ENCODE results near the gene STT3B. TPM values are rescaled to one million over a fixed set of nuclear protein-coding genes. Genes with fewer than 3 reads are reported as not detected.

The STT3B gene
- total RNA-seq, 3 donors from 2014 or later = 86.0 to 118 (median 94.3) TPM

DNA sequence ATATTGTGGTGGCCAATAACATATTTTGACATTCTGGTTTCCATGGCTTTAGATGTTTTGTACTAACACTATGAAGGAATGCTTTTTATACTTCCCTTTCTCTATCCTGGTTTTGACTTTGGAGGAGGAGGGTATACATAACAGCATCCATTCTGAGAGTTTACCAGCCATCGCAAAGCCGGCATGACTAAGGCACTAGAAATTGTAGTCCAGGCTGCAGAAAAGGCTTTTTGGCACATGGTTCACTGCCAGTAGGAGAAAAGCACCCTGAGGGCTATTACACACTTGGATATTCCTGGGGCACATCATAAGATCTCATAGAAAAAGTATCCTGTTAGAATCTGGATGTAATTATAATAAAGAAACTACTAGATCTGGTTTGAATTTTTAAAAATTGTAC, 101.8 kb downstream of the STT3B start:
- TF ChIP-seq, protein P1, sequence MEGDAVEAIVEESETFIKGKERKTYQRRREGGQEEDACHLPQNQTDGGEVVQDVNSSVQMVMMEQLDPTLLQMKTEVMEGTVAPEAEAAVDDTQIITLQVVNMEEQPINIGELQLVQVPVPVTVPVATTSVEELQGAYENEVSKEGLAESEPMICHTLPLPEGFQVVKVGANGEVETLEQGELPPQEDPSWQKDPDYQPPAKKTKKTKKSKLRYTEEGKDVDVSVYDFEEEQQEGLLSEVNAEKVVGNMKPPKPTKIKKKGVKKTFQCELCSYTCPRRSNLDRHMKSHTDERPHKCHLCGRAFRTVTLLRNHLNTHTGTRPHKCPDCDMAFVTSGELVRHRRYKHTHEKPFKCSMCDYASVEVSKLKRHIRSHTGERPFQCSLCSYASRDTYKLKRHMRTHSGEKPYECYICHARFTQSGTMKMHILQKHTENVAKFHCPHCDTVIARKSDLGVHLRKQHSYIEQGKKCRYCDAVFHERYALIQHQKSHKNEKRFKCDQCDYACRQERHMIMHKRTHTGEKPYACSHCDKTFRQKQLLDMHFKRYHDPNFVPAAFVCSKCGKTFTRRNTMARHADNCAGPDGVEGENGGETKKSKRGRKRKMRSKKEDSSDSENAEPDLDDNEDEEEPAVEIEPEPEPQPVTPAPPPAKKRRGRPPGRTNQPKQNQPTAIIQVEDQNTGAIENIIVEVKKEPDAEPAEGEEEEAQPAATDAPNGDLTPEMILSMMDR (IDR thresholded peaks at IDR 0.05) = no peak
- H3K4me3 ChIP-seq = no peak overlapping the region
- H3K36me3 ChIP-seq (ENCODE audit: low read depth) = no peaks in the 10 kb centered on the region
- no peak for DNase-seq
- intact Hi-C loops (cut with DNase I, micrococcal nuclease) = no loop called here
- no peaks in the 10 kb centered on the region for H3K9me3 ChIP-seq
- no peak for ATAC-seq
- peaks cover 10% of the 10 kb centered on the region for H3K4me1 ChIP-seq (ENCODE audit: low read depth)

DNA sequence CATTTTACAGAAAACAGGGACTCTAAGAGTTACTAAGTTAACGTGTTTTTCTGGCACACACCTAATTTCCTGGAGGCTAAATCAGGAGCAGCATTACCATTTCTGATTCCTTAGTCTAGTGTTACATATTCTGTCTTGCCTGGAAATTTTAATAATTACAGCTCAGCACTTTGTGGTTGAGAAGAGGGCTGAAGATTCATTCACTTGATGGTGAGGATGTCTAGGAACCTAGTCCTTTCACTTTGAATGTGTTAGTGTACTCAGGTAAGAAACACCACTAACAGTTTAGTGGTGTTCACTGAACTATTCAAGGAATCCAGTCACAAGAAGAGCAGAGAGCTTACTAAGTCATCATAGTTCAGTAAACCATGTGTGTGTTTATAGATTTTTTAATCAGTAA, 102.8 kb downstream of the STT3B start:
- ATAC-seq = no peak
- TF ChIP-seq, protein P1 (IDR thresholded peaks at IDR 0.05) = no peak
- no peak overlapping the region for H3K4me3 ChIP-seq

DNA sequence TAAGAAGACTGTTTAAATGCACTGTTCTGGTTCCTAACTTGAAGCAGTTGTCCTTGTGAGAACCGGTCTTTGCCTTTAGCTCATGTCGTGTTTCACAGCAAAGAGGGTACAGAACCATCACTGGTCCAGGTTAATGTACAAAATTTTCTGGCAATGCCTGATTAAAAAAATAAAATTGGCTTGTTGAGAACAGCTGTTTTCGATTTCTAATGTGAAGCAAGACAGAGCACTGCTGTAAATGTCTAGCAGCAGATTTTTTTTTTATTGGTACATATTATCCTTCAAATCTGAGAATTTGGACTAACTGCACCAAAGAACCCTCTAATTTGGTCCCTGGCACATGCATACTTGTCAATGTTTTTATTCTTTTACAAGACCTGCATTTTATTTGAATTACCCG, 103.3 kb downstream of the STT3B start:
- peaks cover 10% of the 10 kb centered on the region for H3K4me1 ChIP-seq (ENCODE audit: low read depth)
- no peaks in the 10 kb centered on the region for H3K9me3 ChIP-seq
- TF ChIP-seq, protein P1 (IDR thresholded peaks at IDR 0.05) = no peak
- no peaks in the 10 kb centered on the region for H3K36me3 ChIP-seq (ENCODE audit: low read depth)
- DNase-seq (no peak), ATAC-seq (no peak)
- intact Hi-C loops (cut with DNase I, micrococcal nuclease) = no loop called here
- H3K4me3 ChIP-seq = no peak overlapping the region

More for the DNA sequence above, 102.8 kb downstream of the STT3B start:
- H3K9me3 ChIP-seq = no peaks in the 10 kb centered on the region
- peaks cover 10% of the 10 kb centered on the region for H3K4me1 ChIP-seq (ENCODE audit: low read depth)
- no peak for DNase-seq
- intact Hi-C loops (cut with DNase I, micrococcal nuclease) = no loop called here
- no peaks in the 10 kb centered on the region for H3K36me3 ChIP-seq (ENCODE audit: low read depth)

DNA sequence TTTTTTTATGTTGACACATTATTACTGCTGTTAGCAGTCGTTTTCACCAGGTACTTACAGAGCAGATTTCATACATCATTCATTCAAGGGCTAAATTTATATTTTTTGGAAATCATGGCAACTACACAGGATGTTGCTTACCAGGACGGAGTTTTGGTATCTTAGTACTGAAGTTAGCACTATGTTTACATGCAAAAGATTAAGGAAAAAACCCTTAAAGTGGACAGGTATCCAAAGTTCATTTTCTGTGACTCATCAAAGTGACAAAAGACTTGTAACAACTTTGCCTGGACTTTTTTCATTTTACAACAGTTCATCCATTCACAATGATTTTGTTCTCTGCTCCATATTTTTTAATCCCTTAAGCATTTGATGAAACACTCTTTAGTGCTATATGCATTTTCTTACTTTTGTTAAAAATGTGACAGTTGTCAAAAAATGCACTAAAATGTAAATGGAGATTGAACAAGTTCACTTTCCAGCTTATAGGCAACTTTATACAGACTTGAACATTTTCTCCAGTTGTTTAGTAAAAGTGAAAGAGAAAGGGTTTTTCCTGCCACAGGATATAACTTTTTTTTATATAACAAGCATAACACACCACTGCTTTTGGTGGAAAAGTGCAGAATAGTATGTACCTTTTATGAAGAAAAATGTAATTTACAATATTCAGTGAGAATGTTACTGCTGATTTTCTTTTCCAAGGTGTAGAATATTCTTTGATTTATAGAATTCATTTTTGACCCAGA, 104.1 kb downstream of the STT3B start:
- DNase-seq (no peak), ATAC-seq (peak; percentile 70)
- Histone ChIP-seq H3K36me3 (ENCODE audit: low read depth) (no peaks in the 10 kb centered on the region), H3K4me1 (ENCODE audit: low read depth) (peaks cover 10% of the 10 kb centered on the region), H3K4me3 (no peak overlapping the region), H3K9me3 (no peaks in the 10 kb centered on the region)
- TF ChIP-seq, protein P1 (IDR thresholded peaks at IDR 0.05) = no peak
- intact Hi-C loops (cut with DNase I, micrococcal nuclease) = no loop called here

DNA sequence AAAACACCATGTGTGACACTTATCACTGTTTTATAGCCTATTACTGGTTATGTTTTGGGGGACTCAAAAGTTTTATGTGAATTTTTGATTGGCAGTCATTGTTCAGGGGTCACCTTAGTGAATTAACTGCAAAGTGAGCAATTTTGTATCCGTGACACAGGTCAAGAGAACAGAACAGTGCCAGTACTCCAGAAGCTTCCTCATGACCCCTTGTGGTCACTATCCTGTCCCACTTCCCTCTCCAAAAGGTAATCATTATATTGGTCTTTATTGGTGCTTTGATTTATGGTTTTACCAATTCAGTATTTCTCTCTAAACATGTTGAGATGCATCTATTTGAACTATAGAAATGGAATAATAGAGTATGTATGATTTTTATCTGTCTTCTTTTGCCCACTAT, 107.1 kb downstream of the STT3B start:
- Histone ChIP-seq H3K9me3 (no peaks in the 10 kb centered on the region), H3K4me1 (ENCODE audit: low read depth) (peaks cover 10% of the 10 kb centered on the region), H3K4me3 (no peak overlapping the region), H3K36me3 (ENCODE audit: low read depth) (no peaks in the 10 kb centered on the region)
- no peak for DNase-seq
- intact Hi-C loops (cut with DNase I, micrococcal nuclease) = no loop called here
- no peak for ATAC-seq
- TF ChIP-seq, protein P1 (IDR thresholded peaks at IDR 0.05) = no peak

Data from mucosa of descending colon (tissue), 3 donors.